GM12878 (cell line): ENCODE measurements around the gene SERTAD2. TPM values are rescaled to one million over a fixed set of nuclear protein-coding genes. Genes with fewer than 3 reads are reported as not detected.

Experiments
- ATAC-seq: fragments of 200-7000 bp; cut with Tn5 transposase; 3 replicates; pipeline ENCODE4 v1.9.1; 2020; ENCODE audit warnings: mild to moderate bottlenecking, moderate library complexity
- BruUV-seq: library from RNA; stranded (reverse); fragments of 400-500 nt; replicated peaks from 2 replicates; lab custom pipeline; 2021; lab: Mats Ljungman, UMichigan
- CTCF ChIA-PET: fragments of 300-600 bp; sonication (Branson Sonifier 250); formaldehyde crosslinking; extraction: SDS; loops from one replicate; lab custom pipeline; 2021; ENCODE audit warnings: inconsistent platforms; lab: Yijun Ruan, JAX
- POLR2A ChIA-PET: fragments of 350-600 bp; formaldehyde crosslinking; extraction: SDS; loops from one replicate; lab custom pipeline; 2021; ENCODE audit warnings: inconsistent platforms; lab: Charles Lee
- RAD21 ChIA-PET: fragments of 300-600 bp; sonication (Branson Sonifier 250); formaldehyde crosslinking; loops from one replicate; lab custom pipeline; 2023; ENCODE audit warnings: antibody characterized with exemption; ENCODE audit not compliant: unreplicated experiment; lab: Charles Lee
- SMC1A ChIA-PET: fragments of 300-600 bp; sonication (Branson Sonifier 250); formaldehyde crosslinking; loops from one replicate; lab custom pipeline; 2023; ENCODE audit not compliant: unreplicated experiment, uncharacterized antibody; lab: Charles Lee
- DNase-seq: peaks from one replicate; pipeline ENCODE4 v3.0.0-alpha.2; 2011; ENCODE audit warnings: low read depth, low spot score
- FAIRE-seq: peaks from 3 replicates; lab custom pipeline; 2011; peaks lifted over from hg19 to GRCh38; lab: Jason Lieb, UNC
- H2AFZ ChIP-seq: 2 replicates; pipeline ENCODE4 v1.6.0; 2011; ENCODE audit warnings: low read depth, low read length, control low read depth; ENCODE audit not compliant: control insufficient read depth
- H3K27ac ChIP-seq: 2 replicates; pipeline ENCODE4 v1.5.1; 2011; ENCODE audit warnings: control low read depth; ENCODE audit not compliant: control insufficient read depth, insufficient read depth
- H3K27me3 ChIP-seq, 2 experiments: replicated peaks in 1 of 2; 2 replicates each; pipeline versions ENCODE4 v1.6.0 to v1.6.1; 2011; ENCODE audit warnings: low read length in 1 of 2; ENCODE audit not compliant: control insufficient read depth in 2 of 2, insufficient read depth in 2 of 2
- H3K36me3 ChIP-seq, 2 experiments: 2 replicates each; pipeline ENCODE4 v1.5.1; 2011; ENCODE audit warnings: low read length in 1 of 2; ENCODE audit not compliant: control insufficient read depth in 2 of 2, insufficient read depth in 2 of 2
- H3K4me1 ChIP-seq: 2 replicates; pipeline ENCODE4 v1.6.1; 2011; ENCODE audit warnings: mild to moderate bottlenecking, low read length, moderate library complexity, mixed read lengths; ENCODE audit not compliant: control insufficient read depth, insufficient read depth
- H3K4me2 ChIP-seq: 2 replicates; pipeline ENCODE4 v1.6.0; 2011; ENCODE audit warnings: control low read depth; ENCODE audit not compliant: control insufficient read depth, insufficient read depth
- H3K4me3 ChIP-seq: fragments of 200-600 bp; sonication (generic); 2 replicates; pipeline ENCODE4 v1.5.1; 2016
- H3K79me2 ChIP-seq: 2 replicates; pipeline ENCODE4 v1.6.0; 2011; ENCODE audit warnings: low read length; ENCODE audit not compliant: control insufficient read depth, insufficient read depth
- H3K9ac ChIP-seq: 2 replicates; pipeline ENCODE4 v1.8.0; 2011; ENCODE audit warnings: low read length, control low read depth, mixed read lengths; ENCODE audit not compliant: control insufficient read depth, insufficient read depth
- H3K9me3 ChIP-seq: replicated peaks from 3 replicates; pipeline ENCODE4 v1.5.1; 2011; ENCODE audit warnings: mild to moderate bottlenecking, low read length; ENCODE audit not compliant: control insufficient read depth, insufficient read depth
- H4K20me1 ChIP-seq: 2 replicates; pipeline ENCODE4 v1.6.0; 2011; ENCODE audit not compliant: control insufficient read depth, insufficient read depth
- HDGF ChIP-seq: fragments of 450-650 bp; IDR thresholded peaks from 2 replicates; pipeline ENCODE4 v1.6.1; 2016; ENCODE audit warnings: antibody characterized with exemption
- MYB ChIP-seq: fragments of 150-350 bp; IDR thresholded peaks from 2 replicates; pipeline ENCODE4 v1.6.1; 2014; ENCODE audit warnings: mild to moderate bottlenecking, low read depth, low read length, borderline replicate concordance
- SMAD1 ChIP-seq: fragments of 450-650 bp; IDR thresholded peaks from 2 replicates; pipeline ENCODE4 v1.6.1; 2018; ENCODE audit warnings: mild to moderate bottlenecking, low read depth; ENCODE audit not compliant: partially characterized antibody
- SPI1 ChIP-seq: IDR thresholded peaks from 2 replicates; pipeline ENCODE4 v1.6.1; 2011; ENCODE audit warnings: low read depth, mild to moderate bottlenecking, low read length, moderate library complexity, borderline replicate concordance; ENCODE audit not compliant: insufficient read depth
- ZNF217 ChIP-seq: fragments of 450-650 bp; IDR thresholded peaks from 2 replicates; pipeline ENCODE4 v1.6.1; 2017; ENCODE audit warnings: antibody characterized with exemption, mild to moderate bottlenecking
- ZNF384 ChIP-seq: IDR thresholded peaks from 2 replicates; pipeline ENCODE4 v1.6.1; 2012; ENCODE audit warnings: low read depth, mild to moderate bottlenecking, low read length, improper control_type of control experiment, borderline replicate concordance
- WGBS: methylation state at CpG from one replicate; pipeline ENCODE4 v1.1.6; 2016; ENCODE audit warnings: low lambda C conversion rate; ENCODE audit not compliant: insufficient replicate concordance, insufficient coverage; ENCODE audit errors: missing lambda C conversion rate; 5-methylcytosine and 5-hydroxymethylcytosine counted together
- in situ Hi-C: fragments of 300-500 bp; cut with MboI; formaldehyde crosslinking; loops from 9 replicates; pipeline ENCODE4 v1.14.3; 2018; ENCODE audit warnings: mixed read lengths
- intact Hi-C: fragments of 100-400 bp; cut with micrococcal nuclease; formaldehyde crosslinking; loops from one replicate; pipeline ENCODE4 v1.14.2; 2022; ENCODE audit not compliant: unreplicated experiment
- polyA plus RNA-seq, 11 experiments: library from polyadenylated mRNA; depleted of rRNA in 4 of 11; unstranded in 6 of 11; stranded (reverse) in 5 of 11; fragments of >200 nt; fragmentation: Nextera tagmentation in 4 of 11; fragmentation: Illumina TruSeq in 1 of 11; extraction: Ambion mirVana in 4 of 11; extraction: Trizol in 1 of 11; gene quantifications; 1 replicate in 1 of 11; 2 replicates in 10 of 11; pipeline versions ENCODE4 v1.2.1 to v1.2.3, GENCODE V29; 2011 to 2016; ENCODE audit warnings: inconsistent platforms in 2 of 11, missing spikeins in 2 of 11, low read depth in 1 of 11
- total RNA-seq, 4 experiments: library from RNA; depleted of rRNA in 3 of 4; stranded (reverse); fragments of >200 nt in 3 of 4; fragmentation: Illumina TruSeq in 1 of 4; extraction: Trizol in 1 of 4; gene quantifications; 2 replicates each; pipeline versions ENCODE4 v1.2.1 to v1.2.3, GENCODE V29; 2013 to 2021
- TF ChIP-seq, protein P1 (sequence below): fragments of 450-650 bp; IDR thresholded peaks from 2 replicates; pipeline ENCODE4 v1.6.1; 2018; ENCODE audit warnings: mild to moderate bottlenecking, low read depth, moderate library complexity; ENCODE audit not compliant: partially characterized antibody

The SERTAD2 gene
- total and polyA plus RNA-seq, 10 of the 15 experiments (the other 5 are each of a cell fraction or from before 2014, with no cell fraction given), result 7.9 to 28.7 (median 20.1) TPM

DNA sequence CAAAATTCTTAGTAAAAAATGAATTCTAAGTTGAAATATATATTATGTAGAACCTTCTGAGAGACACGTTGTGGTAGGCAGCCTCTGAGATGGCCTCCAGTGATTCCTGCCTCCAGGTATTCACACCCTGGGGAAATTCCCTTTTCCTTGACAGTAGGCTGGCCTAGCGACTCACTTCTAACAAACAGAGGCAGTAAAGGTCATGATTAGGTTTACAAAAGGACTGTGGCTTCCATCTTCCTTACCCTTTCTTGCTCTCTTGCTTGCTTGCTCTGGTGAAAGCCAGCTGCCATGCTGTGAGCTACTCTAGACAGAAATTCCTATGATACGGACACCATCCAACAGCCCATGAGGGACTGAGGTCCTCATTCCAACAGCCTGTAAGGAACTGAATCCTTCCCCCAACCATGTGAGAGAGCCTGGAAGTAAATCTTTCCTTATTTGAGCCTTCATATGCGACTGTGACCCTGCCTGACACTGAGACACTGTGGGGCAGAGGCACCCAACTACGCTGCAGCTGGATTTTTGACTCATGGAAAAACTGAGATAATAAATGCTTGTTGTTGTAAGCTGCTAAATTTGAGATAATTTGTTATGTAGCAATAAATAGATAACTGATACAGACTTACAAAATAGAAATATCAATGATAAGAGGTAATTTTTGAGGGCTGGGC is 32.7 kb upstream of the SERTAD2 start:
- ChIA-PET CTCF (interaction anchor here (0.5 to 2.5 kb wide), 9 partner anchors 9 to 926 kb away, joined by 3 to 7 read pairs (median 4); partner anchors contain the start of gene SERTAD2), RAD21 (interaction anchor here (1.1 kb wide), 1 partner anchor 21 kb away, joined by 3 read pairs; no protein-coding TSS in a partner anchor), SMC1A (interaction anchor here (0.9 to 2.1 kb wide), 7 partner anchors 10 to 79 kb away, joined by 3 to 6 read pairs (median 3); no protein-coding TSS in a partner anchor)
- H3K9ac ChIP-seq, result no peak overlapping the region
- no peaks in the 10 kb centered on the region for H4K20me1 ChIP-seq
- TF ChIP-seq, protein P1, sequence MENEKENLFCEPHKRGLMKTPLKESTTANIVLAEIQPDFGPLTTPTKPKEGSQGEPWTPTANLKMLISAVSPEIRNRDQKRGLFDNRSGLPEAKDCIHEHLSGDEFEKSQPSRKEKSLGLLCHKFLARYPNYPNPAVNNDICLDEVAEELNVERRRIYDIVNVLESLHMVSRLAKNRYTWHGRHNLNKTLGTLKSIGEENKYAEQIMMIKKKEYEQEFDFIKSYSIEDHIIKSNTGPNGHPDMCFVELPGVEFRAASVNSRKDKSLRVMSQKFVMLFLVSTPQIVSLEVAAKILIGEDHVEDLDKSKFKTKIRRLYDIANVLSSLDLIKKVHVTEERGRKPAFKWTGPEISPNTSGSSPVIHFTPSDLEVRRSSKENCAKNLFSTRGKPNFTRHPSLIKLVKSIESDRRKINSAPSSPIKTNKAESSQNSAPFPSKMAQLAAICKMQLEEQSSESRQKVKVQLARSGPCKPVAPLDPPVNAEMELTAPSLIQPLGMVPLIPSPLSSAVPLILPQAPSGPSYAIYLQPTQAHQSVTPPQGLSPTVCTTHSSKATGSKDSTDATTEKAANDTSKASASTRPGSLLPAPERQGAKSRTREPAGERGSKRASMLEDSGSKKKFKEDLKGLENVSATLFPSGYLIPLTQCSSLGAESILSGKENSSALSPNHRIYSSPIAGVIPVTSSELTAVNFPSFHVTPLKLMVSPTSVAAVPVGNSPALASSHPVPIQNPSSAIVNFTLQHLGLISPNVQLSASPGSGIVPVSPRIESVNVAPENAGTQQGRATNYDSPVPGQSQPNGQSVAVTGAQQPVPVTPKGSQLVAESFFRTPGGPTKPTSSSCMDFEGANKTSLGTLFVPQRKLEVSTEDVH, result no peak
- TF ChIP-seq ZNF217 (no peak), SMAD1 (no peak), MYB (no peak), HDGF (no peak), ZNF384 (no peak), SPI1 (no peak)
- TF ChIP-seq, all 136 proteins: peak for 0
- no peak for FAIRE-seq
- Histone ChIP-seq H3K9me3 (no peaks in the 10 kb centered on the region), H3K27me3 (no peaks in the 10 kb centered on the region), H3K4me2 (no peak overlapping the region), H3K4me1 (peaks cover 8% of the 10 kb centered on the region), H3K27ac (no peak overlapping the region), H3K4me3 (no peak overlapping the region), H2AFZ (no peak overlapping the region), H3K79me2 (no peaks in the 10 kb centered on the region; the same call in none of the 2 replicates), H3K36me3 (no peaks in the 10 kb centered on the region)
- POLR2A ChIA-PET, result interaction anchor here (0.6 to 1.6 kb wide), 7 partner anchors 9 to 509 kb away, joined by 3 to 8 read pairs (median 5); no protein-coding TSS in a partner anchor
- no peak for ATAC-seq
- in situ Hi-C loops, result no loop called here
- intact Hi-C loops, result no loop called here
- 97% methylated on average over 5 of the region's 5 CpGs for WGBS
- BruUV-seq, result no TSS peak
- DNase-seq, result no peak
